ENCODE measurements around the gene ZNF133. TPM values are rescaled to one million over a fixed set of nuclear protein-coding genes. Genes with fewer than 3 reads are reported as not detected.

ZNF133 gene
- total RNA-seq, 1 experiment from 2014 or later: 30.4 TPM

GRCh38 chr20:18279242-18279641, 9.1 kb upstream of the ZNF133 start:
- no TSS peak for BruUV-seq (replicated peaks)
- H3K4me1 Mint-ChIP-seq (ENCODE audit: insufficient read depth, unreplicated experiment): peaks cover 4% of the 10 kb centered on the region
- ChIA-PET POLR2A (interaction anchor here (0.6 to 2.7 kb wide), 6 partner anchors 9 to 308 kb away, joined by 3 to 17 read pairs (median 3); partner anchors contain the start of genes KAT14, PET117 and ZNF133), CTCF (interaction anchor here (0.6 to 4.2 kb wide), 11 partner anchors 8 to 512 kb away, joined by 3 to 22 read pairs (median 3); partner anchors contain the start of genes OVOL2 and ZNF133)
- intact Hi-C loops (cut with micrococcal nuclease): no loop called here
- no peaks in the 10 kb centered on the region for H3K9me3 Mint-ChIP-seq (ENCODE audit: unreplicated experiment)
- TF ChIP-seq, protein P1, sequence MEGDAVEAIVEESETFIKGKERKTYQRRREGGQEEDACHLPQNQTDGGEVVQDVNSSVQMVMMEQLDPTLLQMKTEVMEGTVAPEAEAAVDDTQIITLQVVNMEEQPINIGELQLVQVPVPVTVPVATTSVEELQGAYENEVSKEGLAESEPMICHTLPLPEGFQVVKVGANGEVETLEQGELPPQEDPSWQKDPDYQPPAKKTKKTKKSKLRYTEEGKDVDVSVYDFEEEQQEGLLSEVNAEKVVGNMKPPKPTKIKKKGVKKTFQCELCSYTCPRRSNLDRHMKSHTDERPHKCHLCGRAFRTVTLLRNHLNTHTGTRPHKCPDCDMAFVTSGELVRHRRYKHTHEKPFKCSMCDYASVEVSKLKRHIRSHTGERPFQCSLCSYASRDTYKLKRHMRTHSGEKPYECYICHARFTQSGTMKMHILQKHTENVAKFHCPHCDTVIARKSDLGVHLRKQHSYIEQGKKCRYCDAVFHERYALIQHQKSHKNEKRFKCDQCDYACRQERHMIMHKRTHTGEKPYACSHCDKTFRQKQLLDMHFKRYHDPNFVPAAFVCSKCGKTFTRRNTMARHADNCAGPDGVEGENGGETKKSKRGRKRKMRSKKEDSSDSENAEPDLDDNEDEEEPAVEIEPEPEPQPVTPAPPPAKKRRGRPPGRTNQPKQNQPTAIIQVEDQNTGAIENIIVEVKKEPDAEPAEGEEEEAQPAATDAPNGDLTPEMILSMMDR (IDR thresholded peaks at IDR 0.05; ENCODE audit: unreplicated experiment): no peak
- no peaks in the 10 kb centered on the region for H3K36me3 Mint-ChIP-seq (ENCODE audit: insufficient read depth, unreplicated experiment)
- no peak overlapping the region for H3K4me3 Mint-ChIP-seq (ENCODE audit: unreplicated experiment)
- no peak overlapping the region for H3K27ac Mint-ChIP-seq (ENCODE audit: low read depth, unreplicated experiment)
- H3K27me3 Mint-ChIP-seq (ENCODE audit: insufficient read depth, unreplicated experiment): peaks cover 12% of the 10 kb centered on the region
- peak; percentile 9 for DNase-seq (ENCODE audit: unreplicated experiment)

GRCh38 chr20:18284805-18285533, 3.4 kb upstream of the ZNF133 start:
- ChIA-PET POLR2A (interaction anchor here (0.7 kb wide), 1 partner anchor 687 kb away, joined by 3 read pairs; no protein-coding TSS in a partner anchor), CTCF (interaction anchor here (0.6 to 3.8 kb wide), 5 partner anchors 9 to 780 kb away, joined by 3 to 32 read pairs (median 4); no protein-coding TSS in a partner anchor)
- H3K4me3 Mint-ChIP-seq (ENCODE audit: unreplicated experiment): no peak overlapping the region
- peaks cover 6% of the 10 kb centered on the region for H3K4me1 Mint-ChIP-seq (ENCODE audit: insufficient read depth, unreplicated experiment)
- peaks cover 12% of the 10 kb centered on the region for H3K27me3 Mint-ChIP-seq (ENCODE audit: insufficient read depth, unreplicated experiment)
- H3K27ac Mint-ChIP-seq (ENCODE audit: low read depth, unreplicated experiment): no peak overlapping the region
- DNase-seq (ENCODE audit: unreplicated experiment): no peak
- no TSS peak for BruUV-seq (replicated peaks)
- peaks cover 17% of the 10 kb centered on the region for H3K9me3 Mint-ChIP-seq (ENCODE audit: unreplicated experiment)
- peaks cover 4% of the 10 kb centered on the region for H3K36me3 Mint-ChIP-seq (ENCODE audit: insufficient read depth, unreplicated experiment)
- TF ChIP-seq, protein P1 (IDR thresholded peaks at IDR 0.05; ENCODE audit: unreplicated experiment): no peak
- intact Hi-C loops (cut with micrococcal nuclease): loop anchor here (10.0 kb wide), 1 partner anchor 600 kb away; the partner anchor contains the start of gene RRBP1

- H3K27me3 Mint-ChIP-seq (ENCODE audit: insufficient read depth, unreplicated experiment): no peaks in the 10 kb centered on the region
- TF ChIP-seq, protein P1 (IDR thresholded peaks at IDR 0.05; ENCODE audit: unreplicated experiment): no peak
- intact Hi-C loops (cut with micrococcal nuclease): loop anchor here (10.0 kb wide), 1 partner anchor 603 kb away; the partner anchor contains the start of gene RRBP1
- DNase-seq (ENCODE audit: unreplicated experiment): no peak
- H3K4me3 Mint-ChIP-seq (ENCODE audit: unreplicated experiment): peak overlapping the region; percentile 100
- ChIA-PET CTCF (interaction anchor here (0.6 to 3.8 kb wide), 9 partner anchors 9 to 322 kb away, joined by 3 to 32 read pairs (median 4); partner anchors contain the start of genes KAT14 and PET117), POLR2A (interaction anchor here (0.6 to 4.5 kb wide), 40 partner anchors 9 to 1687 kb away, joined by 3 to 59 read pairs (median 6); partner anchors contain the start of genes DZANK1, KAT14, MGME1 and OVOL2)
- H3K27ac Mint-ChIP-seq (ENCODE audit: low read depth, unreplicated experiment): peak overlapping the region; percentile 98
- peaks cover 23% of the 10 kb centered on the region for H3K36me3 Mint-ChIP-seq (ENCODE audit: insufficient read depth, unreplicated experiment)
- peaks cover 31% of the 10 kb centered on the region for H3K4me1 Mint-ChIP-seq (ENCODE audit: insufficient read depth, unreplicated experiment)
- H3K9me3 Mint-ChIP-seq (ENCODE audit: unreplicated experiment): peaks cover 17% of the 10 kb centered on the region
- TSS peak; percentile 97 for BruUV-seq (replicated peaks)
These were observed 797 bp upstream of the ZNF133 start for GRCh38 chr20:18287546-18287914.

GRCh38 chr20:18288749-18289267, 481 bp downstream of the ZNF133 start:
- TF ChIP-seq, protein P1 (IDR thresholded peaks at IDR 0.05; ENCODE audit: unreplicated experiment): no peak
- H3K4me1 Mint-ChIP-seq (ENCODE audit: insufficient read depth, unreplicated experiment): peaks cover 35% of the 10 kb centered on the region
- POLR2A ChIA-PET: interaction anchor here (0.5 to 4.5 kb wide), 42 partner anchors 10 to 1688 kb away, joined by 3 to 59 read pairs (median 4); partner anchors contain the start of genes DZANK1, KAT14, MGME1 and OVOL2
- intact Hi-C loops (cut with micrococcal nuclease): loop anchor here (10.0 kb wide), 1 partner anchor 604 kb away; the partner anchor contains the start of gene RRBP1
- peaks cover 17% of the 10 kb centered on the region for H3K9me3 Mint-ChIP-seq (ENCODE audit: unreplicated experiment)
- peak; percentile 28 for DNase-seq (ENCODE audit: unreplicated experiment)
- CTCF ChIA-PET: interaction anchor here (0.5 to 3.8 kb wide), 9 partner anchors 13 to 1373 kb away, joined by 3 to 32 read pairs (median 3); partner anchors contain the start of genes KAT14 and PET117
- H3K27me3 Mint-ChIP-seq (ENCODE audit: insufficient read depth, unreplicated experiment): no peaks in the 10 kb centered on the region
- H3K27ac Mint-ChIP-seq (ENCODE audit: low read depth, unreplicated experiment): peak overlapping the region; percentile 98
- peak overlapping the region; percentile 100 for H3K4me3 Mint-ChIP-seq (ENCODE audit: unreplicated experiment)
- peaks cover 25% of the 10 kb centered on the region for H3K36me3 Mint-ChIP-seq (ENCODE audit: insufficient read depth, unreplicated experiment)
- no TSS peak for BruUV-seq (replicated peaks)
